Cardiac septum (tissue), 1 donor: ENCODE data around the gene OR14I1. TPM values are rescaled to one million over a fixed set of nuclear protein-coding genes. Genes with fewer than 3 reads are reported as not detected.

Experiments
- DNase-seq: peaks from one replicate; pipeline ENCODE4 v3.0.0-alpha.2; 2020; ENCODE audit warnings: low spot score
- intact Hi-C: fragments of 100-400 bp; cut with DNase I; formaldehyde crosslinking; loops from one replicate; pipeline ENCODE4 v1.14.0; 2022
- long read RNA-seq: library from polyadenylated mRNA; unstranded; transcript quantifications from one replicate; pipeline ENCODE4 v2.0.0, GENCODE V29; 2021
- total RNA-seq: library from RNA; stranded (reverse); fragmentation: NEBNext Ultra II Directional; extraction: Animal tissue kit (Norgen Biotek cat#: 25700); gene quantifications from one replicate; pipeline ENCODE4 v1.2.1, GENCODE V29; 2021
- donor health status: DM: no; HTN: no; CAD: no.

The OR14I1 gene
- not detected for total RNA-seq
- long read RNA-seq = 0 reads

- intact Hi-C loops = loop anchor here (5.0 kb wide), 1 partner anchor 105 kb away; no protein-coding TSS in a partner anchor
- DNase-seq = no peak
These were observed at the start of gene OR14I1 for GRCh38 chr1:248702714-248703113. Gene OR14I1 (minus strand): TSS chr1:248702766.

GRCh38 chr1:248751635-248752034 is 49.1 kb upstream of the OR14I1 start:
- intact Hi-C loops = no loop called here
- no peak for DNase-seq

- intact Hi-C loops = no loop called here
- no peak for DNase-seq
These were observed 48.6 kb upstream of the OR14I1 start for GRCh38 chr1:248751142-248751541.

GRCh38 chr1:248750496-248750895 is 47.9 kb upstream of the OR14I1 start:
- intact Hi-C loops = no loop called here
- DNase-seq = no peak

GRCh38 chr1:248748211-248748610 is 45.6 kb upstream of the OR14I1 start:
- intact Hi-C loops = no loop called here
- DNase-seq = no peak

GRCh38 chr1:248740876-248741275 is 38.3 kb upstream of the OR14I1 start:
- no peak for DNase-seq
- intact Hi-C loops = no loop called here

GRCh38 chr1:248739572-248740205 is 37.1 kb upstream of the OR14I1 start:
- intact Hi-C loops = no loop called here
- no peak for DNase-seq

GRCh38 chr1:248737457-248737856 is 34.9 kb upstream of the OR14I1 start:
- intact Hi-C loops = no loop called here
- DNase-seq = no peak

- no peak for DNase-seq
- intact Hi-C loops = no loop called here
These were observed 34.4 kb upstream of the OR14I1 start for GRCh38 chr1:248736977-248737376.

GRCh38 chr1:248733566-248733965 is 31.0 kb upstream of the OR14I1 start:
- DNase-seq = no peak
- intact Hi-C loops = no loop called here

- intact Hi-C loops = no loop called here
- no peak for DNase-seq
These were observed 28.2 kb upstream of the OR14I1 start for GRCh38 chr1:248730507-248731335.

GRCh38 chr1:248714248-248714647 is 11.7 kb upstream of the OR14I1 start:
- DNase-seq = no peak
- intact Hi-C loops = no loop called here

- intact Hi-C loops = no loop called here
- no peak for DNase-seq
These were observed 7.8 kb upstream of the OR14I1 start for GRCh38 chr1:248710305-248710900.

GRCh38 chr1:248704606-248705005 is 2.0 kb upstream of the OR14I1 start:
- no peak for DNase-seq
- intact Hi-C loops = loop anchor here (5.0 kb wide), 1 partner anchor 103 kb away; no protein-coding TSS in a partner anchor

GRCh38 chr1:248703674-248704073 is 1.1 kb upstream of the OR14I1 start:
- intact Hi-C loops = loop anchor here (5.0 kb wide), 1 partner anchor 104 kb away; no protein-coding TSS in a partner anchor

GRCh38 chr1:248699099-248699498 is 3.5 kb downstream of the OR14I1 start:
- DNase-seq = no peak
- intact Hi-C loops = no loop called here

More at GRCh38 chr1:248703674-248704073, 1.1 kb upstream of the OR14I1 start:
- no peak for DNase-seq

GRCh38 chr1:248697907-248698306 is 4.7 kb downstream of the OR14I1 start:
- intact Hi-C loops = no loop called here
- DNase-seq = no peak

- DNase-seq = no peak
- intact Hi-C loops = no loop called here
These were observed 5.8 kb downstream of the OR14I1 start for GRCh38 chr1:248696774-248697173.

GRCh38 chr1:248696261-248696660 is 6.3 kb downstream of the OR14I1 start:
- intact Hi-C loops = no loop called here

GRCh38 chr1:248695451-248696132 is 7.0 kb downstream of the OR14I1 start:
- intact Hi-C loops = no loop called here
- no peak for DNase-seq

More at GRCh38 chr1:248696261-248696660, 6.3 kb downstream of the OR14I1 start:
- DNase-seq = no peak
